GM21528 (cell line): Measurements from ENCODE around the gene ATRN.

Experiments
- ATAC-seq: cut with Tn5 transposase; IDR thresholded peaks from one replicate; pipeline ENCODE4 v1.9.1; 2021; ENCODE audit warnings: mild to moderate bottlenecking, moderate library complexity; ENCODE audit not compliant: unreplicated experiment, low FRiP score

The ATRN gene

GRCh38 chr20:3690413-3690812 lies 219.6 kb downstream of the ATRN start:
- no peak for ATAC-seq

DNA sequence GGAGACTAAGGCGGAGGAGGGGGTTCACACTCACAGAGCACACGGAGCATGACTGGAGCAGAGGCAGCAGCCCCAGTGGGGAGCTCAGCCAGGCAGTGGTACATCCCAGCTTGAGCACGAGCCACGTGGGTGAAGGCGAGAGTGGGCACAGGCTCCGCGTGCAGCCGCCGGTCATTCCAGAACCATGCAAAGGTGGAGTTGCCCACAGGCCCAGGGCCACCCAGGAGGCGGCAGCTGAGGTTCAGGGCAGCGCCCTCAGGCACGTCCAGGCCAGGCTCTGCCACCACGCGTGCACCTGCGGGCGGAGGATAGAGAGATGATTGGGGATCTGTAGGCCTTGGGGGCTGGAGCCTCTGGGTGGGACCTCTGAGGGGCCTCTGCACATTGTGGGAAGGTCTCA lies 220.5 kb downstream of the ATRN start:
- no peak for ATAC-seq

- no peak for ATAC-seq
These were observed 221.1 kb downstream of the ATRN start for GRCh38 chr20:3691897-3692296.

GRCh38 chr20:3692706-3693294 lies 222.0 kb downstream of the ATRN start:
- no peak for ATAC-seq

DNA sequence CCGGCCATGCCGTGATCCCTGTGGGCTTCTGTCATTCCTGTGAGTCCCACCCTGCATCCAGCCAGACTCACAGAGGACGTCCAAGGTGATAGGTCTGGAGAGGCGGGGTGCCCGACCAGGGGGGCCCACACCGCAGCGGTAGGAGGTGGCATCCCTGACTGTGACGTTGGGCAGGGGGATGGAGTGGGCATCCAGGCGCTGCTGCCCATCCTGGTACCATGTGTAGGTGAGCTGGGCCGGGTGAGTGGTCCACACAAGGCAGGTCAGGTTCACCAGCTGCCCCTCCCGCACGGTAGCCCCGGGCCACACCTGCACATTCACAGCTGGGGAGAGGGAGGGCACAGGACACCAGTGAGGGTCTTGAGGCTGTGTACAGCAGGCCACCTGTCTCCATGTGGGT lies 222.6 kb downstream of the ATRN start:
- no peak for ATAC-seq

DNA sequence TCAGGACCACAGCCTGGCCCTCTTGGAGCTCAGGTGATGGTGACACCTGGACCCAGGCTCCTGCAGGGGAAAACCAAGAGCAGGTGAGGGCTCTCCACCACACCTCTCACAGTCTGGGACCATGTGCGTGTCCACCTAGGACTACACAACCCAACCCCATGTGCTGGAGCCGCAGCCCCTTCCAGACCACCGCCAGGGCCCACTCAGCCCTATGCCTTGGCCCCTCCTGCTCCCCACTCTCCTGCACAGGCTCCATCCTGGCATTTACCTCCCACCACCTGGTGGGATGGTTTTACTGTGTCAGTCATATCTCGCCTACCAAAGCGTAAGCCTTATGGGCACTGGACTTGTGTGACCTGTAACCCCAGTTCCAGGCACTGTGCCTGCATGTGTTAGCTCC lies 224.0 kb downstream of the ATRN start:
- ATAC-seq: no peak

DNA sequence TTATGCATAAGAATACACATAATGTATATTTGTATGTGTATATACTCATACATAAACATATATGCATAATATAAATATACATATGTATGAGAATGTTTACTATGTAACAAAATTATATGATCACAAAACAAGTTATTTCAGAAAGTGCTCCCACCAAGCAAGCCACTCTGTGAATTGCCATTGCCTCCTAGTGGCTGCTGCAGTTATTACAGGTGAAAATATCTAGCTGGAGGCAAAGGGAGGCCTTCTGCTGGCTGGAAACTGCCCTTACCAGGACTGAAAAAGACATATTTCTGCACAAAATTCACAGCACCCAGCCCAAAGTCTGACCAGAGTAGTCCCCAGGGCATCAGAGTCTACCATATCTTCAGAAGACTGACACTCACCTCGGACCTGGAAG lies 225.4 kb downstream of the ATRN start:
- ATAC-seq: no peak

DNA sequence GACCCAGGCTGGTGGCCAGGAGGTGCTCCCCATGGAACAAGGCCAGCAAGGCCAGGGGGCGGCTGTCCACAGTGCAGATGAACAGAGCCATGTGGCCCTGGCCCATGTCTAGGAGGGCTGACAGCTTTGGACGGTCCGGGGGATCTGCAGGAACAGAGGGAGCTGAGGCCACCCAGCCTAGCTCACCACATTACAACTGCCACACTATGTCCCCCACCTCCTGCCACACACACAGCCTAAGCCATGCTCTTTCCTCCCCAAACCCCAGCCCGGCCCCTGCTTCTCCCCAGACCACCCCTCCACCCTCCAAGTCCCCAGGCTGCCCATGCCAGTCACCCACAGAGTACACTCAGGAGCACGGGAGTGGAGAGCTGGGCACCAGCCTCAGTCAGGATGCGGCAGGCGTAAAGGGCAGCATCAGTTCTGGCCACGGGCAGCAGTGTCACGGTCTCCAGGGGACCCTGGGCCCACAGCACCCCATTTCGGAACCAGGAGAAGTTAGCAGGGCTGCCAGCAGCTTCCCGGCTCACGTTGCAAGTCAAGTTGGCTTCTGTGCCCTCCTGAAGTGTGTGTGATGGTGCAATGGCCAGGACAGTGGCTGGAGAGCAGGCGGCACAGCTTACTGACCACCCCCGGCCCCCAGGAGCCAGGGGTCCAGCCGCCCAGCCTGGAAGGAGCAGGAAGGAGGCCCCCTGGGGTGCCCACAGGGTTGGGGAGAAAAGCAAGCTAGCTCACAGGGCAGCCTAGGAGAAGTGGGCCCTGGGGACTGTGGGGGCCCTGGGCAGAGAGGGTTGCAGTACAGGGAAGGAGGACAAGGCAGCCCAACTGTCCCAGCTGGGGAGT lies 226.1 kb downstream of the ATRN start:
- no peak for ATAC-seq

- ATAC-seq: no peak
These were observed 226.9 kb downstream of the ATRN start for GRCh38 chr20:3697588-3698305.

DNA sequence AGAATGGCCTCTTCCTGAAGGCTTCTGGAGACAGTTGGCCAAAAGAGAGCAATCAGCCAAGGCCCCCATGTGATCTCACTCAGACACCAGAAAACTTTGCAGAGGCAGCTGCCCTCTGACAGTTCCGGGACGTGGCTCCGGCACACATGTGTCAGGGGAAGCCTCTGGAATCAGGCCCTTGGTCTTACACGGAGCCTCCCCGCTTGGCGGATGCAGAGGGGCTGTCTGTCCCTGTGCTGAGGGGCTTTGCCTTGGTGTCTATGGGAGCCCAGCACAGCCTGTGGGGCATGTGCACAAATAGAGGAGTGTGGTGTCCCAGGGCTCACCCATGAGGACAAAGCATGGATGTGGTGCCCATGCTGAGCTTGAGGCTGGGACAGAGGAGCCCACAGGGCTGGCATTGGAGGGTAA lies 227.8 kb downstream of the ATRN start:
- ATAC-seq: no peak

GRCh38 chr20:3699037-3699436 lies 228.2 kb downstream of the ATRN start:
- no peak for ATAC-seq
